Measurements from ENCODE around the gene KIF21B. TPM values are rescaled to one million over a fixed set of nuclear protein-coding genes. Genes with fewer than 3 reads are reported as not detected.
A peak's percentile ranks its signal among the peaks of the same experiment; 100 is the strongest.

Gene KIF21B
- polyA plus RNA-seq, 2 donors, result 0.28 to 0.71 TPM

DNA sequence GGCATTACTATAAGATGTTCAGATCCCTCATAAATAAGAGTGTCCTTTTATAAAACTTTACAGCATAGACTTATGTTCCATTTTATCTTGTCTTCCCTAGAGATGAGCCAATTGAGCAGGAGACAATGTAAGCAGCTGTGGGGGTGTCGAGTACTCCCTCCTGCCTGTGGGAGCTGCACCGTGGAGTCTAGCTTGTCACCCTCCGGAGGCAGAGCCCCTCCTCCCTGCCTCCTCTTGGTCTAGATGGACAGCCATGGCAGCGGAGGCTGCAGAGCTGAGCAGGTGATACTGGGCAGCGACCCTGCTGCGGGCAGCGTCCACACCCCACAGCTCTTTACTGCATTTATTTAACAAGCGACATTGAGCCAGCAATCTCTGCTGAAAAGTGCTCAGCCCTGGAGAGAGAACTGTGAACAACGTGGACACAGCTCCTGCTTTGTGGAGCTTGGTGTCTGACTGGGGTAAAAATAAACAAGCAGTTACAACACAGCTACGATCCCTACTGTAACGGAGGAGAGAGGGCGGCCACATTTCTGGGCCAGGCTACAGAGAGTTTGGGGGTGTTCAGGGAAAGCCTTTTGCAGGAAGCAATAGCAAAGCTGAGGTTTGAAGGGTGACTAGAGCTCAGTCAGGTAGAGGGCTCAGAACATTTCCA lies 12.8 kb upstream of the KIF21B start:
- no peaks in the 10 kb centered on the region for H3K36me3 ChIP-seq (ENCODE audit: control insufficient read depth in 2 of 2, insufficient read depth in 2 of 2, low read length in 1 of 2)
- no peak overlapping the region for H3K27ac ChIP-seq (ENCODE audit: low read depth in 2 of 2, low read length in 1 of 2)
- H3K4me1 ChIP-seq (ENCODE audit: control insufficient read depth in 2 of 2, insufficient read depth in 2 of 2, low read length in 1 of 2), result no peaks in the 10 kb centered on the region
- H3K27me3 ChIP-seq (ENCODE audit: control insufficient read depth in 1 of 2, insufficient read depth in 2 of 2, low read length in 2 of 2), result no peaks in the 10 kb centered on the region
- no peaks in the 10 kb centered on the region for H3K9me3 ChIP-seq (ENCODE audit: control insufficient read depth in 2 of 2, insufficient read depth in 1 of 2, low read depth in 1 of 2, low read length in 1 of 2)
- no peak overlapping the region for H3K4me3 ChIP-seq (ENCODE audit: low read depth in 1 of 2, low read length in 2 of 2)
- WGBS, 2 donors, result 62 to 75% methylated on average over 12 of the region's 12 CpGs

DNA sequence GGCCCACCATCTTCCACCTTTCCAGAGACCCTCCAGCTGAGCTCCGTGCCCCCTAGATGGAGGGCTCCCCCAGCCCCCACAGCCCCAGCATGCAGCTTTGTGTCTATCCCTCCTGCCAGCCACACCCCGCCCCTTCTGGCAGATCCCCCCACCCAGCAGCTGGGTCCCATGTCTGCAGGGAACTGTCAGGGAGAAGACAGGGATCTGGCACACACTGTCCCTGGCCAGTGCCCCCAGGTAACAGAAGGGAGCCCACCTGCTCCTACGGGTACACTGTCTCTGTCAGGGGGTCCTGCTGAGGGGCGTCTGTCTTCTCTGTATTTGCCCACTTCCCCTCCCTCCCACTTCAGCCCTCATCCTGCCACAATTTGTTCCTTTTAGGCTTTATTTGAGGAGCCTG lies 11.2 kb upstream of the KIF21B start:
- Histone ChIP-seq H3K4me1 (ENCODE audit: control insufficient read depth in 2 of 2, insufficient read depth in 2 of 2, low read length in 1 of 2) (no peaks in the 10 kb centered on the region), H3K36me3 (ENCODE audit: control insufficient read depth in 2 of 2, insufficient read depth in 2 of 2, low read length in 1 of 2) (no peaks in the 10 kb centered on the region), H3K27ac (ENCODE audit: low read depth in 2 of 2, low read length in 1 of 2) (no peak overlapping the region), H3K27me3 (ENCODE audit: control insufficient read depth in 1 of 2, insufficient read depth in 2 of 2, low read length in 2 of 2) (no peaks in the 10 kb centered on the region), H3K4me3 (ENCODE audit: low read depth in 1 of 2, low read length in 2 of 2) (no peak overlapping the region), H3K9me3 (ENCODE audit: control insufficient read depth in 2 of 2, insufficient read depth in 1 of 2, low read depth in 1 of 2, low read length in 1 of 2) (no peaks in the 10 kb centered on the region)
- 82 to 84% methylated on average over 4 of the region's 4 CpGs for WGBS, 2 donors

DNA sequence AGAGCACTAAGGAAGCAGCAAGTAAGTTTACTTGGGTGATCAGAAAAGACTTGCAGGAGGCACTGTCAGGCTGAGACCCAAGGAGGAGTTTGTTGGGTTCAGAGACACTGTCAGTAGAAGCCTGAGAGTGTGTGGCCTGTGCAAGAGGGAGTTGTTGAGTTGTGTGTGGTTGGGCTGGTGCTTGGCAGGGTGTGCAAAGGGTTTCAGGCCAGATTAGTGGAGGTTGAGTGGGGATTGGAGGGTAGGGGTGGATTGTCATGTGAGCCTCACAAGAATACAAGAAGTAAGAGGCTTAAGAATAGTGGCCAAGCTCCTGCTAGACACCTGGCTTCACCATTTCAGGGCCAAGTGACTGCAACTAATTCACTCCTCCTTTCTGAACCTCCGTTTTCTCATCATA lies 8.9 kb upstream of the KIF21B start:
- 91 to 95% methylated on average over 1 of the region's 1 CpG for WGBS, 2 donors
- peaks cover 0 to 2% of the 10 kb centered on the region in 2 donors for H3K4me1 ChIP-seq (ENCODE audit: control insufficient read depth in 2 of 2, insufficient read depth in 2 of 2, low read length in 1 of 2)

DNA sequence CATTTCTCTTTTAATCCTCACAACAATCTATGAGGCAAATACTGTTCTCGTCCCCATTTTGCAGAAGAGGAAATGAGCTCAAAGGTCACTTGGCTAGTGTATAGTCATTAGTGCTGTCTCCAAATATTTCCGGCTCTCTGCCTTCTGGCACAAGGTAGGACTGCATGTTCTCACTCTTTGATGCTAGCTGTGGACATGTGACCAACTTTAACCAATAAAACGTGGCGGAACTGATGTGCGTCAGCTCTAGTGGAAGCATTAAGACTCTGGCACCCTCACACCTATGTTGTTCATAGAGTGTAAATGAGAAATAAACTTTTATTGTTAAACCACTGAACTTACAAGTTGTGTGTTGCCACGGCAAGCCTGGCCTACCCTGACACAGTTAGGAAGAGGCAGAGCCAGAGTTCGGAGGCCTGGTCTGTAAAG lies 5.0 kb upstream of the KIF21B start:
- Histone ChIP-seq H3K27me3 (ENCODE audit: control insufficient read depth in 1 of 2, insufficient read depth in 2 of 2, low read length in 2 of 2) (no peaks in the 10 kb centered on the region), H3K4me3 (ENCODE audit: low read depth in 1 of 2, low read length in 2 of 2) (no peak overlapping the region), H3K4me1 (ENCODE audit: control insufficient read depth in 2 of 2, insufficient read depth in 2 of 2, low read length in 1 of 2) (peaks cover 0 to 5% of the 10 kb centered on the region in 2 donors), H3K36me3 (ENCODE audit: control insufficient read depth in 2 of 2, insufficient read depth in 2 of 2, low read length in 1 of 2) (no peaks in the 10 kb centered on the region), H3K9me3 (ENCODE audit: control insufficient read depth in 2 of 2, insufficient read depth in 1 of 2, low read depth in 1 of 2, low read length in 1 of 2) (no peaks in the 10 kb centered on the region), H3K27ac (ENCODE audit: low read depth in 2 of 2, low read length in 1 of 2) (peak overlapping the region in 1 of 2 donors; percentile 34)
- 58 to 61% methylated on average over 7 of the region's 7 CpGs for WGBS, 2 donors

More for the DNA sequence above, 8.9 kb upstream of the KIF21B start:
- no peaks in the 10 kb centered on the region for H3K9me3 ChIP-seq (ENCODE audit: control insufficient read depth in 2 of 2, insufficient read depth in 1 of 2, low read depth in 1 of 2, low read length in 1 of 2)
- H3K27me3 ChIP-seq (ENCODE audit: control insufficient read depth in 1 of 2, insufficient read depth in 2 of 2, low read length in 2 of 2), result no peaks in the 10 kb centered on the region
- H3K27ac ChIP-seq (ENCODE audit: low read depth in 2 of 2, low read length in 1 of 2), result no peak overlapping the region
- H3K4me3 ChIP-seq (ENCODE audit: low read depth in 1 of 2, low read length in 2 of 2), result no peak overlapping the region
- no peaks in the 10 kb centered on the region for H3K36me3 ChIP-seq (ENCODE audit: control insufficient read depth in 2 of 2, insufficient read depth in 2 of 2, low read length in 1 of 2)

DNA sequence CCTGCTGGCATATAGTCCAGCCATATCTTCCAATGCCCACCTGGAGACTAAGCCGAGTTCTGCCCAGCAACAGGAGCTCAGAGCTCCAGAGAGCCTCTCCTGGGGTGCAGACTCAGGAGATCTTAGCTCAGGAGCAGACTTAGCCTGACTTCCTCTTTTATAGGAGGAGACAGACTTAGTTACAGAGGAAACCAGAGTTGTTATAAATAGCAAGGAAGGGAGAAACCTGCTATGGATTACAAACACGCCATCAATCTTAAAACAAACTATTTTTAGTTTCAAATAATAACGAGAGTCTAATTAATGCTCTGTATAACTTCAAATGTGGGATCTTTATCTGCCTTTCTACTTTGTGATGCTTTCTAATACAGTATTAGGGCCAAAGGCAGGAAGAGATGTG lies 3.3 kb upstream of the KIF21B start:
- Histone ChIP-seq H3K27me3 (ENCODE audit: control insufficient read depth in 1 of 2, insufficient read depth in 2 of 2, low read length in 2 of 2) (no peaks in the 10 kb centered on the region), H3K4me3 (ENCODE audit: low read depth in 1 of 2, low read length in 2 of 2) (no peak overlapping the region), H3K36me3 (ENCODE audit: control insufficient read depth in 2 of 2, insufficient read depth in 2 of 2, low read length in 1 of 2) (no peaks in the 10 kb centered on the region), H3K9me3 (ENCODE audit: control insufficient read depth in 2 of 2, insufficient read depth in 1 of 2, low read depth in 1 of 2, low read length in 1 of 2) (no peaks in the 10 kb centered on the region), H3K27ac (ENCODE audit: low read depth in 2 of 2, low read length in 1 of 2) (no peak overlapping the region), H3K4me1 (ENCODE audit: control insufficient read depth in 2 of 2, insufficient read depth in 2 of 2, low read length in 1 of 2) (peaks cover 0 to 5% of the 10 kb centered on the region in 2 donors)
- WGBS, 2 donors, result 53 to 54% methylated on average over 3 of the region's 3 CpGs

DNA sequence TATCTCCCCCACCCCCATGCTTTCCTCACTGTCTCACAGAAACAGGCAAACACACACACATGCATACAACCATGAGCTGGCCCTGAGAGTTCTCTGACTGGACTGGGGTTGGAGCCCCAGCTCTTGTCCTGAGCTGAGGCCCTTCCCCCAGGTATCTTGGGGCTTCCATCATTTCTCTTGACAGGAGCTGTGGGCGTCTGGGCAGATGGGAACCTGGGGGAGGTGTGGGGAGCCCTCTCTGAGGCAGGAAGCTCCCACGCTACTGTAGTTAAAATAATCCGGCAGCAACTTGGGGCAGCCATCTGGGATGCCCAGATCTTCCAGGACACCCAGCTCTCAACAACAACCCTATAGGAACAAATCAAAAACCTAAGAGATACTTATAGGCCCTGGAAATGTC lies 2.7 kb upstream of the KIF21B start:
- Histone ChIP-seq H3K27me3 (ENCODE audit: control insufficient read depth in 1 of 2, insufficient read depth in 2 of 2, low read length in 2 of 2) (no peaks in the 10 kb centered on the region), H3K4me1 (ENCODE audit: control insufficient read depth in 2 of 2, insufficient read depth in 2 of 2, low read length in 1 of 2) (peaks cover 0 to 5% of the 10 kb centered on the region in 2 donors), H3K9me3 (ENCODE audit: control insufficient read depth in 2 of 2, insufficient read depth in 1 of 2, low read depth in 1 of 2, low read length in 1 of 2) (no peaks in the 10 kb centered on the region), H3K27ac (ENCODE audit: low read depth in 2 of 2, low read length in 1 of 2) (no peak overlapping the region), H3K4me3 (ENCODE audit: low read depth in 1 of 2, low read length in 2 of 2) (no peak overlapping the region), H3K36me3 (ENCODE audit: control insufficient read depth in 2 of 2, insufficient read depth in 2 of 2, low read length in 1 of 2) (no peaks in the 10 kb centered on the region)
- 72 to 88% methylated on average over 3 of the region's 3 CpGs for WGBS, 2 donors

DNA sequence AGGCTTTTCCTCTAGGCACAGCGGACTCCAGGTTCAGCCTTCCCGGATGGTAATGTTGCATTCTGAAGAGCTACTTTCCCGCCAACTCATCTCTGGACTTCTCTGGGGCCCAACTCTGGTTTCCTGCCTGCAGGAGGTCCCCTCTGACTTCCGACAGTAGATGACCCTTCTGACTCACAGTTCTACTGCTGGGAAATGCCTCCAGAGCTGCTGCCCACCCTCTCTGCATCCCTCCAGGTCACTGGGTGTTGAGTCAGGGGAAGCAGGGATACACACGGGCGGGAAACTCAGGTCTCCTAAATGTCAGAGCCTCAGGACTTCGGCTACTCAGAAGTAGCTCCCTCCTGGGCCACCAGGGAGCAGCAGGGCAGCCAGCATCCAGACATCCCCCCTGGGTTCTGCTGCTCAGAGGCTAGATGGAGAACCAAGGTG lies 2.1 kb upstream of the KIF21B start:
- Histone ChIP-seq H3K27ac (ENCODE audit: low read depth in 2 of 2, low read length in 1 of 2) (no peak overlapping the region), H3K4me3 (ENCODE audit: low read depth in 1 of 2, low read length in 2 of 2) (no peak overlapping the region), H3K27me3 (ENCODE audit: control insufficient read depth in 1 of 2, insufficient read depth in 2 of 2, low read length in 2 of 2) (no peaks in the 10 kb centered on the region), H3K36me3 (ENCODE audit: control insufficient read depth in 2 of 2, insufficient read depth in 2 of 2, low read length in 1 of 2) (no peaks in the 10 kb centered on the region), H3K4me1 (ENCODE audit: control insufficient read depth in 2 of 2, insufficient read depth in 2 of 2, low read length in 1 of 2) (peaks cover 0 to 5% of the 10 kb centered on the region in 2 donors), H3K9me3 (ENCODE audit: control insufficient read depth in 2 of 2, insufficient read depth in 1 of 2, low read depth in 1 of 2, low read length in 1 of 2) (no peaks in the 10 kb centered on the region)
- WGBS, 2 donors, result 70 to 79% methylated on average over 7 of the region's 7 CpGs

DNA sequence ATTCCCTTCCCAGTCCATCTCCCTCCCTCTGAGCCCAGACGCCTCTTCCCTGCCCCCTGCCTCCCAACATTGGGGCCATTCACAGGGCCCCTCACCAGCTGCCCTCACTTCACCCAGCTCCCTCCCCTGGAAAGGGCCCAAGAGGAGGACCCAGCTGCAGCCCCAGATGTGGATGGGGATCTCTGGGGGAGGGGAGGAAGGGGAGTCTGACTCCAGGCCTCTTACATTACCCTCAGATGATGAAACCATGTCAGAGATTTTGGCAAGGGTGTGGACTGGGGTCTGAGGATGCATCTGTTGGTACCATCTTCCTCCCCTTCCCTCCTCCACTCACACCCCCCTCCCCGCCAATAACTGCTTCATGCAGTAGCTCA lies 1.1 kb upstream of the KIF21B start:
- no peak overlapping the region for H3K27ac ChIP-seq (ENCODE audit: low read depth in 2 of 2, low read length in 1 of 2)
- no peaks in the 10 kb centered on the region for H3K27me3 ChIP-seq (ENCODE audit: control insufficient read depth in 1 of 2, insufficient read depth in 2 of 2, low read length in 2 of 2)
- H3K4me3 ChIP-seq (ENCODE audit: low read depth in 1 of 2, low read length in 2 of 2), result no peak overlapping the region
- peaks cover 0 to 10% of the 10 kb centered on the region in 2 donors for H3K4me1 ChIP-seq (ENCODE audit: control insufficient read depth in 2 of 2, insufficient read depth in 2 of 2, low read length in 1 of 2)
- no peaks in the 10 kb centered on the region for H3K36me3 ChIP-seq (ENCODE audit: control insufficient read depth in 2 of 2, insufficient read depth in 2 of 2, low read length in 1 of 2)
- 81 to 93% methylated on average over 2 of the region's 2 CpGs for WGBS, 2 donors
- H3K9me3 ChIP-seq (ENCODE audit: control insufficient read depth in 2 of 2, insufficient read depth in 1 of 2, low read depth in 1 of 2, low read length in 1 of 2), result no peaks in the 10 kb centered on the region

DNA sequence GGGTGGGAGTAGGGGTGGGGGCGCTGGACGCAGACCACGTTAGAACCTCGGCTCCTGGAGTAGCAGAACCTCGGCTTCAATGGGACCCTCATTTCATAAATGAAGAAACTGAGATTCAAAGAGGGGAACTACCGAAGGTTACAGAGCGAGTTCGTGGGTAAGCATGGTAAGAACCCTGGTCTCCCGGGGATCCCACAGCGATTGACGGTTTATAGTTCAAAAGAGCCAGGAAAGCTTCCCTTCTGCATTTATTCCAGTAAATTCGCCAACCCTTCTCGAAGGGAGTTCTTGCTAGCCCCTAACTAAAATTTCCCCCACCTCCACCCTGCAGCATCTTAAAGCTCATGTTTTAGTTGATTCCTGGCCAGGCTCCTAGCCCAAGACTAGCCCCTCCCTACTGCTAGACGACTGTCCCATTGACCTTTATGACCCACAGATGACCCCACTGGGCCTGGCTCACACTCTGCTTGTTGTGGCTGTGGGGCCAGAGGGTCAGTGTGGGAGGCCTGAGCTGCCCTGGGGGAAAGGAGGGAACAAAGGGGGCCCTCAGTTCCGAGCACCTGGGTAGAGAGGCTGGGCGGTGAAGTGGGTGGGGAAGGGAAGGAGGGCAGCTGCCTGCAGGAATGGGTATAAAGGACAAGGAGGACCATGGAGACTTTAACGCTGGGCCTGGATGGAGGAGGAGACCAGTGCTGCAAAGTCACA lies 558 bp upstream of the KIF21B start:
- Histone ChIP-seq H3K9me3 (ENCODE audit: control insufficient read depth in 2 of 2, insufficient read depth in 1 of 2, low read depth in 1 of 2, low read length in 1 of 2) (no peaks in the 10 kb centered on the region), H3K4me1 (ENCODE audit: control insufficient read depth in 2 of 2, insufficient read depth in 2 of 2, low read length in 1 of 2) (peaks cover 0 to 13% of the 10 kb centered on the region in 2 donors), H3K36me3 (ENCODE audit: control insufficient read depth in 2 of 2, insufficient read depth in 2 of 2, low read length in 1 of 2) (no peaks in the 10 kb centered on the region), H3K27ac (ENCODE audit: low read depth in 2 of 2, low read length in 1 of 2) (no peak overlapping the region), H3K27me3 (ENCODE audit: control insufficient read depth in 1 of 2, insufficient read depth in 2 of 2, low read length in 2 of 2) (no peaks in the 10 kb centered on the region), H3K4me3 (ENCODE audit: low read depth in 1 of 2, low read length in 2 of 2) (no peak overlapping the region)
- 42 to 44% methylated on average over 17 of the region's 17 CpGs for WGBS, 2 donors
